HepG2 (cell line): ENCODE data around the gene RSPRY1. TPM values are rescaled to one million over a fixed set of nuclear protein-coding genes. Genes with fewer than 3 reads are reported as not detected.
A peak's percentile ranks its signal among the peaks of the same experiment; 100 is the strongest.

Experiments used
- ATAC-seq: fragments of 200-7000 bp; cut with Tn5 transposase; 3 replicates; pipeline ENCODE4 v1.9.1; 2020; ENCODE audit warnings: mild to moderate bottlenecking, moderate library complexity
- BruUV-seq: library from RNA; stranded (reverse); fragments of 400-500 nt; replicated peaks from 2 replicates; lab custom pipeline; 2021; lab: Mats Ljungman, UMichigan
- CTCF ChIA-PET: fragments of 300-600 bp; formaldehyde crosslinking; extraction: SDS; loops from one replicate; lab custom pipeline; 2021; ENCODE audit warnings: low total read pairs, inconsistent platforms, low intra/inter-chr PET ratio; lab: Yijun Ruan, JAX
- POLR2A ChIA-PET: fragments of 350-600 bp; sonication (Branson Sonifier 250); formaldehyde crosslinking; loops from one replicate; lab custom pipeline; 2020; ENCODE audit warnings: antibody characterized with exemption, inconsistent platforms; lab: Yijun Ruan, JAX
- DNase-seq: peaks from one replicate; pipeline ENCODE4 v3.0.0-alpha.2; 2015; ENCODE audit warnings: low spot score
- FAIRE-seq: peaks from 3 replicates; lab custom pipeline; 2011; peaks lifted over from hg19 to GRCh38; lab: Jason Lieb, UNC
- H2AFZ ChIP-seq: one replicate; pipeline ENCODE4 v1.6.1; 2011; ENCODE audit warnings: low read length, inconsistent platforms
- H3K27ac ChIP-seq: fragments of 300-600 bp; 3 replicates; pipeline ENCODE4 v1.8.0; 2011; ENCODE audit warnings: mixed run types, mild to moderate bottlenecking, mixed read lengths, low read length, inconsistent platforms; ENCODE audit not compliant: insufficient read depth; ENCODE audit errors: extremely low read length
- H3K27me3 ChIP-seq, 2 experiments: fragments of 200-600 bp in 1 of 2; 2 replicates in 1 of 2; 3 replicates in 1 of 2; pipeline versions ENCODE4 v1.6.0 to v1.8.0; 2011; ENCODE audit warnings: low read length in 2 of 2, mild to moderate bottlenecking in 2 of 2, moderate library complexity in 2 of 2, inconsistent platforms in 1 of 2; ENCODE audit not compliant: insufficient read depth in 2 of 2, control insufficient read depth in 1 of 2
- H3K36me3 ChIP-seq, 2 experiments: fragments of 200-600 bp in 1 of 2; replicated peaks in 1 of 2; 2 replicates in 1 of 2; 3 replicates in 1 of 2; pipeline versions ENCODE4 v1.5.1 to v1.8.0; 2011; ENCODE audit warnings: low read length in 2 of 2, inconsistent platforms in 1 of 2; ENCODE audit not compliant: insufficient read depth in 2 of 2, control insufficient read depth in 1 of 2
- H3K4me1 ChIP-seq: 2 replicates; pipeline ENCODE4 v1.5.1; 2012; ENCODE audit warnings: low read length, inconsistent platforms; ENCODE audit not compliant: insufficient read depth
- H3K4me2 ChIP-seq: 2 replicates; pipeline ENCODE4 v1.6.0; 2011; ENCODE audit warnings: low read depth, low read length, inconsistent platforms
- H3K4me3 ChIP-seq, 3 experiments: fragments of 200-600 bp in 1 of 3; sonication (generic), shearing (Covaris generic) in 1 of 3; replicated peaks in 1 of 3; 2 replicates each; pipeline ENCODE4 v1.5.1; 2011 to 2016; ENCODE audit warnings: low read length in 3 of 3, inconsistent platforms in 2 of 3, low read depth in 2 of 3, mild to moderate bottlenecking in 2 of 3, control low read depth in 1 of 3, mixed read lengths in 1 of 3; ENCODE audit not compliant: insufficient read depth in 1 of 3
- H3K79me2 ChIP-seq: one replicate; pipeline ENCODE4 v1.6.1; 2011; ENCODE audit warnings: low read length, inconsistent platforms; ENCODE audit not compliant: insufficient read depth
- H3K9ac ChIP-seq: 2 replicates; pipeline ENCODE4 v1.6.0; 2011; ENCODE audit warnings: mild to moderate bottlenecking, low read depth, low read length, inconsistent platforms; ENCODE audit not compliant: insufficient read depth
- H3K9me3 ChIP-seq: 2 replicates; pipeline ENCODE4 v1.5.1; 2012; ENCODE audit warnings: mild to moderate bottlenecking, low read length
- H4K20me1 ChIP-seq: 2 replicates; pipeline ENCODE4 v1.6.0; 2011; ENCODE audit warnings: inconsistent platforms, mild to moderate bottlenecking, low read length, moderate library complexity; ENCODE audit not compliant: insufficient read depth
- HHEX ChIP-seq: IDR thresholded peaks from 2 replicates; pipeline ENCODE4 v1.6.1; 2016; ENCODE audit warnings: control low read depth
- IRX3 ChIP-seq: sonication (generic); formaldehyde crosslinking; IDR thresholded peaks from 2 replicates; pipeline ENCODE4 v1.8.1; 2023; ENCODE audit warnings: mild to moderate bottlenecking, low read depth, missing genetic modification reagents, borderline replicate concordance
- KDM1A ChIP-seq: IDR thresholded peaks from 2 replicates; pipeline ENCODE4 v1.6.1; 2016; ENCODE audit warnings: missing compliant biosample characterization
- NCOA1 ChIP-seq: sonication (generic); formaldehyde crosslinking; IDR thresholded peaks from 2 replicates; pipeline ENCODE4 v1.9.0; 2021; ENCODE audit warnings: missing genetic modification reagents
- PPARG ChIP-seq: conservative IDR thresholded peaks from 2 replicates; pipeline ENCODE4 v1.6.1; 2016; ENCODE audit warnings: missing biosample characterization, missing genetic modification reagents
- SMC3 ChIP-seq: IDR thresholded peaks from 2 replicates; pipeline ENCODE4 v1.6.1; 2011; ENCODE audit warnings: low read length, improper control_type of control experiment
- YEATS2 ChIP-seq: sonication (generic); formaldehyde crosslinking; IDR thresholded peaks from 2 replicates; pipeline ENCODE4 v1.4.0; 2020; ENCODE audit warnings: missing genetic modification reagents, borderline replicate concordance
- ZBTB8A ChIP-seq: sonication (generic); formaldehyde crosslinking; IDR thresholded peaks from 2 replicates; pipeline ENCODE4 v1.4.0; 2020; ENCODE audit warnings: mild to moderate bottlenecking, low read depth, missing genetic modification reagents, borderline replicate concordance
- ZNF225 ChIP-seq: sonication (generic); formaldehyde crosslinking; IDR thresholded peaks from 2 replicates; pipeline ENCODE4 v1.4.0; 2020; ENCODE audit warnings: mild to moderate bottlenecking, missing genetic modification reagents
- WGBS: methylation state at CpG from one replicate; pipeline ENCODE4 v1.1.6; 2017; ENCODE audit warnings: low lambda C conversion rate; 5-methylcytosine and 5-hydroxymethylcytosine counted together
- in situ Hi-C: cut with HindIII; loops from 2 replicates; pipeline ENCODE4 v1.10.0; 2017; ENCODE audit warnings: low pct_unique_long_range_greater_than_20kb; ENCODE audit not compliant: extremely low pct_ligation_motif_present
- intact Hi-C: fragments of 100-400 bp; cut with micrococcal nuclease; formaldehyde crosslinking; loops from one replicate; pipeline ENCODE4 v1.10.0; 2022; ENCODE audit not compliant: unreplicated experiment
- polyA plus RNA-seq, 8 experiments: library from polyadenylated mRNA; depleted of rRNA in 3 of 8; stranded (reverse) in 7 of 8; unstranded in 1 of 8; fragments of >200 nt; fragmentation: Illumina TruSeq in 4 of 8; extraction: Trizol in 4 of 8; gene quantifications; 2 replicates each; pipeline versions ENCODE4 v1.2.1 to v1.2.3, GENCODE V29; 2011 to 2016; ENCODE audit warnings: low read depth in 4 of 8, missing spikeins in 1 of 8, mixed read lengths in 1 of 8; ENCODE audit not compliant: insufficient read depth in 1 of 8
- total RNA-seq, 5 experiments: library from RNA; depleted of rRNA; stranded (reverse); fragments of >200 nt; fragmentation: Illumina TruSeq; extraction: Trizol; gene quantifications; 2 replicates each; pipeline ENCODE4 v1.2.3, GENCODE V29; 2016; ENCODE audit warnings: low read depth in 1 of 5
- TF ChIP-seq, protein P1 (sequence below): sonication (generic); formaldehyde crosslinking; IDR thresholded peaks from 2 replicates; pipeline ENCODE4 v1.4.0; 2020; ENCODE audit warnings: missing genetic modification reagents, borderline replicate concordance
- TF ChIP-seq, protein P2 (sequence below): sonication (generic); formaldehyde crosslinking; IDR thresholded peaks from 2 replicates; pipeline ENCODE4 v1.4.0; 2020; ENCODE audit warnings: missing genetic modification reagents
- TF ChIP-seq, protein P3 (sequence below): sonication (generic); formaldehyde crosslinking; IDR thresholded peaks from 2 replicates; pipeline ENCODE4 v1.8.1; 2023; ENCODE audit warnings: mild to moderate bottlenecking, missing genetic modification reagents
- TF ChIP-seq, protein P4 (sequence below): sonication (generic); formaldehyde crosslinking; IDR thresholded peaks from 2 replicates; pipeline ENCODE4 v1.5.0; 2020; ENCODE audit warnings: mild to moderate bottlenecking, low read depth, missing genetic modification reagents, borderline replicate concordance
- TF ChIP-seq, protein P5 (sequence below): IDR thresholded peaks from 2 replicates; pipeline ENCODE4 v1.6.1; 2016; ENCODE audit warnings: low read depth, borderline replicate concordance

RSPRY1 gene
- total and polyA plus RNA-seq, 2 of the 13 experiments (the other 11 are each of a cell fraction or from before 2014, with no cell fraction given) = 53.4 to 61.0 TPM

DNA sequence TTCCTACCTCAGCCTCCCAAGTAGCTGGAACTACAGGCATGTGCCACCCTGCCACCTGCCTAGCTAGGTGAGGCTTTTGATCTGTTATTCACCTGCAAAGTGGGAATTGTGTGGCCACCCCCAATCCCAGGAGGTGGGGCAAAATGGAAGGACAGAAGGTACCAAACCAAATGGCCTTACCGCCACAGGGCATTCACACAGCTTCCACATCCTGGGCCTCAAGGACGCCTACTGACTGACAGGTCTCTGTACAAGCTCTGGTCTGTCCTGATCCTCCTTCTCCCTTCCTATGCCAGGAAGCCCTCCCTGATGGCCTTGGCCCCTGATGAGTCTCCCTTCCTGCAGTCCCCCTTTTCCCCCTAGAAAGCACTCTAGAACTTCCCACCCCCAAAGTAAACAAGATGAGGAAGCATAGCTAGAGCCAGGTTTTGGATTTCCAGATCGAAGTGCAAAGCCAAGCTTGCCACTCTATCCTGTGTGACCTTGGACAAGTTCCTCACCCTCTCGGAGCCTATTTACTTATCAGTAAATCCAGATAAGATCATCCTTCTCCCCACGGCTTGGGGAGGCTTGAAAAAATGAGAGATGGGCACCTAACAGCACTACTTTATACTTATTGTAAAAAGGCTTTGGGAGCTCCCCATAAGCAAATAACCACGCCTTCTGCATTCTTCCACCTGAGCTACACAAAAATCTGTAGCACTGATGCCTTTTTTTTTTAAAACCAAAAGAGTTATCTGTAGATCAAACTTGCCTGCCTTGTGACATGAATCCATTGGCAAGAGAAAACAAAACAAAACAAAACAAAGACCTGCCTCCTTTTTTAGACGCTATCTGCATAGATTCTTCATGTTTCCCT is 93.9 kb downstream of the RSPRY1 start:
- peak overlapping the region; percentile 43; the same call in 1 of the 2 replicates for H3K9ac ChIP-seq
- TF ChIP-seq KDM1A (CRISPR knock-in tag) (peak; percentile 92; the same call in 1 of the 2 replicates), IRX3 (CRISPR knock-in tag) (no peak), PPARG (CRISPR knock-in tag) (peak; percentile 79), HHEX (CRISPR knock-in tag) (no peak), YEATS2 (CRISPR knock-in tag) (peak; percentile 82; the same call in 1 of the 2 replicates), NCOA1 (CRISPR knock-in tag) (peak; percentile 91; the same call in 1 of the 2 replicates), ZBTB8A (0 out of 2 replicates have a peak, but pooled peaks have one; percentile 79), ZNF225 (CRISPR knock-in tag) (no peak), SMC3 (no peak)
- TF ChIP-seq, protein P1, sequence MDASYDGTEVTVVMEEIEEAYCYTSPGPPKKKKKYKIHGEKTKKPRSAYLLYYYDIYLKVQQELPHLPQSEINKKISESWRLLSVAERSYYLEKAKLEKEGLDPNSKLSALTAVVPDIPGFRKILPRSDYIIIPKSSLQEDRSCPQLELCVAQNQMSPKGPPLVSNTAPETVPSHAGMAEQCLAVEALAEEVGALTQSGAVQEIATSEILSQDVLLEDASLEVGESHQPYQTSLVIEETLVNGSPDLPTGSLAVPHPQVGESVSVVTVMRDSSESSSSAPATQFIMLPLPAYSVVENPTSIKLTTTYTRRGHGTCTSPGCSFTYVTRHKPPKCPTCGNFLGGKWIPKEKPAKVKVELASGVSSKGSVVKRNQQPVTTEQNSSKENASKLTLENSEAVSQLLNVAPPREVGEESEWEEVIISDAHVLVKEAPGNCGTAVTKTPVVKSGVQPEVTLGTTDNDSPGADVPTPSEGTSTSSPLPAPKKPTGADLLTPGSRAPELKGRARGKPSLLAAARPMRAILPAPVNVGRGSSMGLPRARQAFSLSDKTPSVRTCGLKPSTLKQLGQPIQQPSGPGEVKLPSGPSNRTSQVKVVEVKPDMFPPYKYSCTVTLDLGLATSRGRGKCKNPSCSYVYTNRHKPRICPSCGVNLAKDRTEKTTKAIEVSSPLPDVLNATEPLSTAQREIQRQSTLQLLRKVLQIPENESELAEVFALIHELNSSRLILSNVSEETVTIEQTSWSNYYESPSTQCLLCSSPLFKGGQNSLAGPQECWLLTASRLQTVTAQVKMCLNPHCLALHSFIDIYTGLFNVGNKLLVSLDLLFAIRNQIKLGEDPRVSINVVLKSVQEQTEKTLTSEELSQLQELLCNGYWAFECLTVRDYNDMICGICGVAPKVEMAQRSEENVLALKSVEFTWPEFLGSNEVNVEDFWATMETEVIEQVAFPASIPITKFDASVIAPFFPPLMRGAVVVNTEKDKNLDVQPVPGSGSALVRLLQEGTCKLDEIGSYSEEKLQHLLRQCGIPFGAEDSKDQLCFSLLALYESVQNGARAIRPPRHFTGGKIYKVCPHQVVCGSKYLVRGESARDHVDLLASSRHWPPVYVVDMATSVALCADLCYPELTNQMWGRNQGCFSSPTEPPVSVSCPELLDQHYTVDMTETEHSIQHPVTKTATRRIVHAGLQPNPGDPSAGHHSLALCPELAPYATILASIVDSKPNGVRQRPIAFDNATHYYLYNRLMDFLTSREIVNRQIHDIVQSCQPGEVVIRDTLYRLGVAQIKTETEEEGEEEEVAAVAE (CRISPR knock-in tag) = peak; percentile 77
- TF ChIP-seq, protein P2, sequence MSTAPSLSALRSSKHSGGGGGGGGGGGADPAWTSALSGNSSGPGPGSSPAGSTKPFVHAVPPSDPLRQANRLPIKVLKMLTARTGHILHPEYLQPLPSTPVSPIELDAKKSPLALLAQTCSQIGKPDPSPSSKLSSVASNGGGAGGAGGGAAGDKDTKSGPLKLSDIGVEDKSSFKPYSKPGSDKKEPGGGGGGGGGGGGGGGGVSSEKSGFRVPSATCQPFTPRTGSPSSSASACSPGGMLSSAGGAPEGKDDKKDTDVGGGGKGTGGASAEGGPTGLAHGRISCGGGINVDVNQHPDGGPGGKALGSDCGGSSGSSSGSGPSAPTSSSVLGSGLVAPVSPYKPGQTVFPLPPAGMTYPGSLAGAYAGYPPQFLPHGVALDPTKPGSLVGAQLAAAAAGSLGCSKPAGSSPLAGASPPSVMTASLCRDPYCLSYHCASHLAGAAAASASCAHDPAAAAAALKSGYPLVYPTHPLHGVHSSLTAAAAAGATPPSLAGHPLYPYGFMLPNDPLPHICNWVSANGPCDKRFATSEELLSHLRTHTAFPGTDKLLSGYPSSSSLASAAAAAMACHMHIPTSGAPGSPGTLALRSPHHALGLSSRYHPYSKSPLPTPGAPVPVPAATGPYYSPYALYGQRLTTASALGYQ (CRISPR knock-in tag) = peak; percentile 84; the same call in 1 of the 2 replicates
- TF ChIP-seq, protein P3, sequence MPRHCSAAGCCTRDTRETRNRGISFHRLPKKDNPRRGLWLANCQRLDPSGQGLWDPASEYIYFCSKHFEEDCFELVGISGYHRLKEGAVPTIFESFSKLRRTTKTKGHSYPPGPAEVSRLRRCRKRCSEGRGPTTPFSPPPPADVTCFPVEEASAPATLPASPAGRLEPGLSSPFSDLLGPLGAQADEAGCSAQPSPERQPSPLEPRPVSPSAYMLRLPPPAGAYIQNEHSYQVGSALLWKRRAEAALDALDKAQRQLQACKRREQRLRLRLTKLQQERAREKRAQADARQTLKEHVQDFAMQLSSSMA (CRISPR knock-in tag) = peak; percentile 84
- TF ChIP-seq, protein P4, sequence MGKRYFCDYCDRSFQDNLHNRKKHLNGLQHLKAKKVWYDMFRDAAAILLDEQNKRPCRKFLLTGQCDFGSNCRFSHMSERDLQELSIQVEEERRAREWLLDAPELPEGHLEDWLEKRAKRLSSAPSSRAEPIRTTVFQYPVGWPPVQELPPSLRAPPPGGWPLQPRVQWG (CRISPR knock-in tag) = no peak
- TF ChIP-seq, protein P5, sequence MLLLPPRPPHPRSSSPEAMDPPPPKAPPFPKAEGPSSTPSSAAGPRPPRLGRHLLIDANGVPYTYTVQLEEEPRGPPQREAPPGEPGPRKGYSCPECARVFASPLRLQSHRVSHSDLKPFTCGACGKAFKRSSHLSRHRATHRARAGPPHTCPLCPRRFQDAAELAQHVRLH = peak; percentile 84

More for the DNA sequence above, 93.9 kb downstream of the RSPRY1 start:
- peak; percentile 79 for ATAC-seq
- CTCF ChIA-PET = interaction anchor here (0.6 kb wide), 1 partner anchor 25 kb away, joined by 3 read pairs; no protein-coding TSS in a partner anchor
- POLR2A ChIA-PET = interaction anchor here (0.7 to 3.7 kb wide), 19 partner anchors 10 to 200 kb away, joined by 3 to 23 read pairs (median 6); partner anchors contain the start of genes ARL2BP, CX3CL1, PSME3IP1 and RSPRY1
- Histone ChIP-seq H3K9me3 (no peaks in the 10 kb centered on the region), H3K36me3 (peaks cover 0 to 5% of the 10 kb centered on the region in 2 experiments; a peak in 1 of 5 replicates), H3K27ac (peak overlapping the region; percentile 75), H3K27me3 (no peaks in the 10 kb centered on the region; a peak in 1 of 5 replicates), H2AFZ (no peak overlapping the region), H3K4me3 (peak overlapping the region in 1 of 3 experiments; percentile 32; a peak in 2 of 6 replicates), H3K79me2 (peaks cover 63% of the 10 kb centered on the region), H3K4me2 (peak overlapping the region; percentile 66), H4K20me1 (no peaks in the 10 kb centered on the region), H3K4me1 (peaks cover 94% of the 10 kb centered on the region)
- intact Hi-C loops = loop anchor here (1.0 to 5.0 kb wide), 3 partner anchors 35 to 198 kb away; partner anchors contain the start of genes ARL2BP, PSME3IP1 and RSPRY1
- peak; percentile 98 for DNase-seq
- peak; percentile 99 for FAIRE-seq
- WGBS = 15% methylated on average over 7 of the region's 7 CpGs
- no TSS peak for BruUV-seq
- in situ Hi-C loops = loop anchor here (5.0 kb wide), 1 partner anchor 93 kb away; the partner anchor contains the start of genes PSME3IP1 and RSPRY1
